ENCODE measurements around the gene PRRC2A. TPM values are rescaled to one million over a fixed set of nuclear protein-coding genes. Genes with fewer than 3 reads are reported as not detected.

Gene PRRC2A
- total RNA-seq, 1 donor from 2014 or later: 303 TPM

GRCh38 chr6:31652925-31653724, 32.6 kb downstream of the PRRC2A start:
- peak; percentile 78 for DNase-seq
- peak overlapping the region; percentile 93 for H3K4me3 Mint-ChIP-seq (ENCODE audit: unreplicated experiment)
- no peak for TF ChIP-seq CTCF (IDR thresholded peaks at IDR 0.05; ENCODE audit: partially characterized antibody, unreplicated experiment)
- peaks cover 15% of the 10 kb centered on the region for H3K9me3 Mint-ChIP-seq (ENCODE audit: unreplicated experiment)
- peaks cover 20% of the 10 kb centered on the region for H3K27me3 Mint-ChIP-seq (ENCODE audit: unreplicated experiment)
- H3K36me3 Mint-ChIP-seq (ENCODE audit: unreplicated experiment): peaks cover 4% of the 10 kb centered on the region
- H3K4me1 Mint-ChIP-seq (ENCODE audit: low read depth, unreplicated experiment): peaks cover 16% of the 10 kb centered on the region
- H3K27ac Mint-ChIP-seq (ENCODE audit: unreplicated experiment): peak overlapping the region; percentile 99

GRCh38 chr6:31654574-31655348, 34.2 kb downstream of the PRRC2A start:
- H3K27me3 Mint-ChIP-seq (ENCODE audit: unreplicated experiment): peaks cover 23% of the 10 kb centered on the region
- TF ChIP-seq CTCF (IDR thresholded peaks at IDR 0.05; ENCODE audit: partially characterized antibody, unreplicated experiment): no peak
- peaks cover 4% of the 10 kb centered on the region for H3K36me3 Mint-ChIP-seq (ENCODE audit: unreplicated experiment)
- peaks cover 14% of the 10 kb centered on the region for H3K9me3 Mint-ChIP-seq (ENCODE audit: unreplicated experiment)
- H3K27ac Mint-ChIP-seq (ENCODE audit: unreplicated experiment): no peak overlapping the region
- peaks cover 20% of the 10 kb centered on the region for H3K4me1 Mint-ChIP-seq (ENCODE audit: low read depth, unreplicated experiment)
- peak overlapping the region; percentile 38 for H3K4me3 Mint-ChIP-seq (ENCODE audit: unreplicated experiment)
- DNase-seq: no peak

- H3K27me3 Mint-ChIP-seq (ENCODE audit: unreplicated experiment): peaks cover 23% of the 10 kb centered on the region
- H3K9me3 Mint-ChIP-seq (ENCODE audit: unreplicated experiment): peaks cover 14% of the 10 kb centered on the region
- H3K27ac Mint-ChIP-seq (ENCODE audit: unreplicated experiment): no peak within 1 kb of the TSS
- H3K4me1 Mint-ChIP-seq (ENCODE audit: low read depth, unreplicated experiment): peaks cover 18% of the 10 kb centered on the region
- no peak for TF ChIP-seq CTCF (IDR thresholded peaks at IDR 0.05; ENCODE audit: partially characterized antibody, unreplicated experiment)
- peak within 1 kb of the TSS; percentile 61 for H3K4me3 Mint-ChIP-seq (ENCODE audit: unreplicated experiment)
- H3K36me3 Mint-ChIP-seq (ENCODE audit: unreplicated experiment): peaks cover 4% of the 10 kb centered on the region
- no peak for DNase-seq
These were observed 35.1 kb downstream of the PRRC2A start, which contains the start of gene APOM for GRCh38 chr6:31655349-31656237. Gene APOM (plus strand): TSS chr6:31655894. CDS start chr6:31655967, 73 bp downstream.

- Mint-ChIP-seq H3K9me3 (ENCODE audit: unreplicated experiment) (peaks cover 2% of the 10 kb centered on the region), H3K4me3 (ENCODE audit: unreplicated experiment) (peak overlapping the region; percentile 93), H3K27ac (ENCODE audit: unreplicated experiment) (peak overlapping the region; percentile 17), H3K4me1 (ENCODE audit: low read depth, unreplicated experiment) (peaks cover 19% of the 10 kb centered on the region), H3K36me3 (ENCODE audit: unreplicated experiment) (peaks cover 4% of the 10 kb centered on the region), H3K27me3 (ENCODE audit: unreplicated experiment) (peaks cover 16% of the 10 kb centered on the region)
- TF ChIP-seq CTCF (IDR thresholded peaks at IDR 0.05; ENCODE audit: partially characterized antibody, unreplicated experiment): no peak
- no peak for DNase-seq
These were observed 37.1 kb downstream of the PRRC2A start for GRCh38 chr6:31657406-31658157.

Data from glutamatergic neuron (in vitro differentiated cells).